HEK293 (cell line): ENCODE measurements around the gene ZIC5.

ENCODE experiments used
- CTCF ChIA-PET: fragments of 350-600 bp; formaldehyde crosslinking; extraction: SDS; loops from one replicate; lab custom pipeline; 2021; ENCODE audit warnings: antibody characterized with exemption; lab: Yijun Ruan, JAX
- POLR2A ChIA-PET: fragments of 300-600 bp; formaldehyde crosslinking; extraction: SDS; loops from one replicate; lab custom pipeline; 2020; ENCODE audit warnings: antibody characterized with exemption, inconsistent platforms; lab: Yijun Ruan, JAX
- H3K27ac ChIP-seq: fragments of 200-500 bp; sonication (Bioruptor generic); 2 replicates; pipeline ENCODE4 v1.5.1; 2014; ENCODE audit warnings: low read depth, low read length, control low read depth, inconsistent platforms; ENCODE audit errors: extremely low read depth
- H3K36me3 ChIP-seq, 2 experiments: fragments of 200-500 bp in 1 of 2; sonication (Bioruptor generic) in 1 of 2; 1 replicate in 1 of 2; 2 replicates in 1 of 2; pipeline ENCODE4 v1.5.1; 2014 to 2017; ENCODE audit warnings: inconsistent platforms in 2 of 2, low read length in 2 of 2; ENCODE audit not compliant: control insufficient read depth in 2 of 2, insufficient read depth in 1 of 2
- H3K4me1 ChIP-seq: fragments of 200-500 bp; sonication (Bioruptor generic); 2 replicates; pipeline ENCODE4 v1.5.1; 2014; ENCODE audit warnings: mild to moderate bottlenecking, low read length, inconsistent platforms; ENCODE audit not compliant: control insufficient read depth, insufficient read depth
- H3K4me3 ChIP-seq: 2 replicates; pipeline ENCODE4 v1.5.1; 2011; ENCODE audit warnings: low read depth, mild to moderate bottlenecking, control low read depth, low read length, moderate library complexity
- H3K9me3 ChIP-seq: fragments of 200-500 bp; sonication (Bioruptor generic); 2 replicates; pipeline ENCODE4 v1.5.1; 2014; ENCODE audit warnings: low read depth, low read length, inconsistent platforms; ENCODE audit not compliant: control insufficient read depth, insufficient read depth
- BCL11B ChIP-seq: fragments of 450-650 bp; formaldehyde crosslinking; IDR thresholded peaks from 2 replicates; pipeline ENCODE4 v1.5.1; 2016; ENCODE audit warnings: low read depth, missing biosample characterization, missing genetic modification characterization
- EGR2 ChIP-seq: fragments of 450-650 bp; formaldehyde crosslinking; IDR thresholded peaks from 2 replicates; pipeline ENCODE4 v1.5.1; 2016; ENCODE audit warnings: low read depth, missing biosample characterization, missing genetic modification characterization
- PRDM10 ChIP-seq: fragments of 450-650 bp; formaldehyde crosslinking; IDR thresholded peaks from 2 replicates; pipeline ENCODE4 v1.5.1; 2016; ENCODE audit warnings: missing biosample characterization, missing genetic modification characterization
- REST ChIP-seq: fragments of 450-650 bp; formaldehyde crosslinking; IDR thresholded peaks from 2 replicates; pipeline ENCODE4 v1.5.1; 2016; ENCODE audit warnings: missing biosample characterization, missing genetic modification characterization
- SP7 ChIP-seq: fragments of 450-650 bp; formaldehyde crosslinking; IDR thresholded peaks from 2 replicates; pipeline ENCODE4 v1.5.1; 2016; ENCODE audit warnings: missing biosample characterization, missing genetic modification characterization
- ZBTB17 ChIP-seq: fragments of 450-650 bp; formaldehyde crosslinking; IDR thresholded peaks from 2 replicates; pipeline ENCODE4 v1.5.1; 2016; ENCODE audit warnings: missing biosample characterization, missing genetic modification characterization
- ZBTB8A ChIP-seq: fragments of 450-650 bp; formaldehyde crosslinking; IDR thresholded peaks from 2 replicates; pipeline ENCODE4 v1.5.1; 2016; ENCODE audit warnings: missing biosample characterization, missing genetic modification characterization
- ZFP37 ChIP-seq: fragments of 450-650 bp; formaldehyde crosslinking; IDR thresholded peaks from 2 replicates; pipeline ENCODE4 v1.5.1; 2016; ENCODE audit warnings: missing biosample characterization, missing genetic modification characterization
- ZNF138 ChIP-seq: fragments of 450-650 bp; formaldehyde crosslinking; IDR thresholded peaks from 2 replicates; pipeline ENCODE4 v1.5.1; 2016; ENCODE audit warnings: missing biosample characterization, missing genetic modification characterization, borderline replicate concordance
- ZNF501 ChIP-seq: fragments of 450-650 bp; formaldehyde crosslinking; IDR thresholded peaks from 2 replicates; pipeline ENCODE4 v1.5.1; 2016; ENCODE audit warnings: missing biosample characterization, missing genetic modification characterization
- ZNF600 ChIP-seq: fragments of 450-650 bp; formaldehyde crosslinking; IDR thresholded peaks from 2 replicates; pipeline ENCODE4 v1.5.1; 2016; ENCODE audit warnings: missing biosample characterization, missing genetic modification characterization
- ZNF654 ChIP-seq: fragments of 450-650 bp; formaldehyde crosslinking; IDR thresholded peaks from 2 replicates; pipeline ENCODE4 v1.5.1; 2016; ENCODE audit warnings: low read depth, missing biosample characterization, missing genetic modification characterization
- ZNF660 ChIP-seq: fragments of 450-650 bp; IDR thresholded peaks from 2 replicates; pipeline ENCODE4 v1.5.1; 2018; ENCODE audit warnings: missing biosample characterization, mild to moderate bottlenecking, missing genetic modification characterization
- ZNF677 ChIP-seq: fragments of 450-650 bp; IDR thresholded peaks from 2 replicates; pipeline ENCODE4 v1.5.0; 2018; ENCODE audit warnings: missing biosample characterization, mild to moderate bottlenecking, missing genetic modification characterization, moderate library complexity
- ZNF843 ChIP-seq: fragments of 450-650 bp; formaldehyde crosslinking; IDR thresholded peaks from 2 replicates; pipeline ENCODE4 v1.5.1; 2016; ENCODE audit warnings: missing biosample characterization, missing genetic modification characterization
- TF ChIP-seq, protein P1 (sequence below): fragments of 450-650 bp; formaldehyde crosslinking; optimal IDR thresholded peaks from 2 replicates; pipeline ENCODE3; 2016; ENCODE audit warnings: missing biosample characterization, mild to moderate bottlenecking, missing genetic modification characterization

The ZIC5 gene

DNA sequence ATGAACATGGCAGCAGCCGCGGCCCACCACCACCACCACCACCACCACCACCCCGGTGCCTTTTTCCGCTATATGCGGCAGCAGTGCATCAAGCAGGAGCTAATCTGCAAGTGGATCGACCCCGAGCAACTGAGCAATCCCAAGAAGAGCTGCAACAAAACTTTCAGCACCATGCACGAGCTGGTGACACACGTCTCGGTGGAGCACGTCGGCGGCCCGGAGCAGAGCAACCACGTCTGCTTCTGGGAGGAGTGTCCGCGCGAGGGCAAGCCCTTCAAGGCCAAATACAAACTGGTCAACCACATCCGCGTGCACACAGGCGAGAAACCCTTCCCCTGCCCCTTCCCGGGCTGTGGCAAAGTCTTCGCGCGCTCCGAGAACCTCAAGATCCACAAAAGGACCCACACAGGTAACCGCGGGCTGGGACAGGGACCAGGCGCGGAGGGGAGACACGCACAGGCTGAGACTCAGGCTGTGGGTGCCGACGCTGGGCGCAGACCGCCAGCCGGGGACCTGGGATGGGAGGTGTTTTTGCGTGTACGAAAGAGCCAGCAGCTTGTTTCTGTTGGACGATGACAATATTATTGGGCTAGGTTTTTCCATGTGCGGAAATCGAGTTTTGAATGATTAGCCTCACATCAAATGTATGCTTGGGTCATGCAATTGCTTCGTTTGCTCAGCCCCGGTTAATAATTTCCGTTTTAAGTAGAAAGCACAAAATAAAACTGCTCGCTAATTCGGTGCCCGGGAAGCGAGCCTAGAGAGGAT, 11.3 kb upstream of the ZIC5 start:
- Histone ChIP-seq H3K4me1 (peaks cover 3% of the 10 kb centered on the region), H3K27ac (peak overlapping the region; percentile 100), H3K4me3 (peak overlapping the region; percentile 90), H3K36me3 (peaks cover 0 to 33% of the 10 kb centered on the region in 2 experiments; a peak in 1 of 3 replicates), H3K9me3 (no peaks in the 10 kb centered on the region)
- TF ChIP-seq ZNF600 (tag by site-specific recombination): 0 out of 2 replicates have a peak, but pooled peaks have one; percentile 24
- TF ChIP-seq ZFP37 (tag by site-specific recombination): 0 out of 2 replicates have a peak, but pooled peaks have one; percentile 32
- TF ChIP-seq ZNF654 (tag by site-specific recombination): no peak
- no peak for TF ChIP-seq ZNF843 (tag by site-specific recombination)
- TF ChIP-seq, protein P1, sequence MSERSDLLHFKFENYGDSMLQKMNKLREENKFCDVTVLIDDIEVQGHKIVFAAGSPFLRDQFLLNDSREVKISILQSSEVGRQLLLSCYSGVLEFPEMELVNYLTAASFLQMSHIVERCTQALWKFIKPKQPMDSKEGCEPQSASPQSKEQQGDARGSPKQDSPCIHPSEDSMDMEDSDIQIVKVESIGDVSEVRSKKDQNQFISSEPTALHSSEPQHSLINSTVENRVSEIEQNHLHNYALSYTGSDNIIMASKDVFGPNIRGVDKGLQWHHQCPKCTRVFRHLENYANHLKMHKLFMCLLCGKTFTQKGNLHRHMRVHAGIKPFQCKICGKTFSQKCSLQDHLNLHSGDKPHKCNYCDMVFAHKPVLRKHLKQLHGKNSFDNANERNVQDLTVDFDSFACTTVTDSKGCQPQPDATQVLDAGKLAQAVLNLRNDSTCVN: peak; percentile 70
- TF ChIP-seq SP7: 0 out of 2 replicates have a peak, but pooled peaks have one; percentile 18
- no peak for TF ChIP-seq EGR2 (tag by site-specific recombination)
- TF ChIP-seq REST (tag by site-specific recombination): peak; percentile 67; the same call in 1 of the 2 replicates
- TF ChIP-seq ZBTB17: peak; percentile 65
- TF ChIP-seq BCL11B (tag by site-specific recombination): no peak
- peak; percentile 56; the same call in 1 of the 2 replicates for TF ChIP-seq ZNF501
- TF ChIP-seq, all 188 proteins: peak for 7
- POLR2A ChIA-PET: interaction anchor here (0.5 to 6.4 kb wide), 8 partner anchors 9 to 252 kb away, joined by 3 to 101 read pairs (median 6); partner anchors contain the start of gene ZIC5
- CTCF ChIA-PET: interaction anchor here (1.2 to 1.8 kb wide), 2 partner anchors 67 to 83 kb away, joined by 3 to 8 read pairs; no protein-coding TSS in a partner anchor

- CTCF ChIA-PET: no interaction called here
These were observed 10.6 kb upstream of the ZIC5 start for GRCh38 chr13:99982036-99982730.

More at GRCh38 chr13:99982036-99982730, 10.6 kb upstream of the ZIC5 start:
- H3K9me3 ChIP-seq: no peaks in the 10 kb centered on the region
- H3K36me3 ChIP-seq: peaks cover 0 to 33% of the 10 kb centered on the region in 2 experiments; a peak in 1 of 3 replicates
- POLR2A ChIA-PET: interaction anchor here (0.6 to 6.4 kb wide), 7 partner anchors 8 to 207 kb away, joined by 3 to 101 read pairs (median 8); partner anchors contain the start of genes PCCA and ZIC5
- H3K27ac ChIP-seq: peak overlapping the region; percentile 100
- H3K4me3 ChIP-seq: peak overlapping the region; percentile 90
- TF ChIP-seq ZBTB8A: 0 out of 2 replicates have a peak, but pooled peaks have one; percentile 27
- TF ChIP-seq ZNF138: no peak
- peak; percentile 63 for TF ChIP-seq ZNF600 (tag by site-specific recombination)
- no peak for TF ChIP-seq ZNF677
- TF ChIP-seq ZNF660: 0 out of 2 replicates have a peak, but pooled peaks have one; percentile 12
- TF ChIP-seq, protein P1: peak; percentile 78
- TF ChIP-seq PRDM10: no peak
- peaks cover 3% of the 10 kb centered on the region for H3K4me1 ChIP-seq
